ENCODE measurements around the gene OR1F1. TPM values are rescaled to one million over a fixed set of nuclear protein-coding genes. Genes with fewer than 3 reads are reported as not detected.

Gene OR1F1
- total and polyA plus RNA-seq, 9 of the 15 experiments (the other 6 are each of a cell fraction or from before 2014, with no cell fraction given), result 0.15 to 0.61 (median 0.35) TPM; not detected in 3

- H3K4me3 ChIP-seq, result peak overlapping the region; percentile 51
- ChIA-PET CTCF (ENCODE audit: low intra/inter-chr PET ratio) (no interaction called here), POLR2A (interaction anchor here (0.7 to 1.5 kb wide), 8 partner anchors 9 to 286 kb away, joined by 3 to 6 read pairs (median 4); partner anchors contain the start of genes TIGD7, ZNF213 and ZNF75A)
- no peaks in the 10 kb centered on the region for H3K9me1 ChIP-seq (ENCODE audit: control insufficient read depth, insufficient read depth, low read length)
- no peak overlapping the region for H3K27ac ChIP-seq (ENCODE audit: extremely low read depth, low read depth, low read length)
- ATAC-seq (peak; percentile 72), FAIRE-seq (peak; percentile 11), DNase-seq (ENCODE audit: extremely low read depth in 1 of 4, low spot score in 3 of 4) (peak; percentile 69 to 87 (median 72))
- no peaks in the 10 kb centered on the region for H3K36me3 ChIP-seq (ENCODE audit: control insufficient read depth, insufficient read depth, low read length)
- H3K4me1 ChIP-seq (replicated peaks in 1 of 2; ENCODE audit: control insufficient read depth in 2 of 2, insufficient read depth in 2 of 2, low read length in 2 of 2), result peaks cover 0 to 45% of the 10 kb centered on the region in 2 experiments; a peak in 3 of 5 replicates
- H4K20me1 ChIP-seq (replicated peaks; ENCODE audit: control insufficient read depth, insufficient read depth, low read length), result 0 out of 2 replicates have a peak, but pooled peaks cover 5% of the 10 kb centered on the region
- no TSS peak for BruUV-seq (replicated peaks)
- peak overlapping the region; percentile 71 for H3K4me2 ChIP-seq (ENCODE audit: insufficient read depth, low read length)
- H2AFZ ChIP-seq (ENCODE audit: low read depth, low read length), result peak overlapping the region; percentile 79
- 5% methylated on average over 24 of the region's 24 CpGs for WGBS (ENCODE audit: insufficient coverage, low coverage, missing lambda C conversion rate)
- H3K9me3 ChIP-seq (replicated peaks; ENCODE audit: control insufficient read depth, insufficient read depth, low read depth, low read length), result no peaks in the 10 kb centered on the region
- peak overlapping the region; percentile 29 to 94; a peak in 3 of 4 replicates for H3K9ac ChIP-seq (ENCODE audit: insufficient read depth in 1 of 2, low read depth in 2 of 2, low read length in 2 of 2)
- peaks cover 0 to 4% of the 10 kb centered on the region in 2 experiments; a peak in 1 of 5 replicates for H3K27me3 ChIP-seq (ENCODE audit: control insufficient read depth in 2 of 2, insufficient read depth in 2 of 2, low read length in 2 of 2)
- intact Hi-C loops (cut with micrococcal nuclease) (loop anchor here (10.0 kb wide), 1 partner anchor 119 kb away; no protein-coding TSS in a partner anchor), in situ Hi-C loops (cut with MboI) (no loop called here)
- H3K79me2 ChIP-seq (ENCODE audit: control insufficient read depth, insufficient read depth, low read length), result no peaks in the 10 kb centered on the region
- TF ChIP-seq DIDO1 (tag; IDR thresholded peaks at IDR 0.05; ENCODE audit: low read depth) (no peak), ETS1 (conservative IDR thresholded peaks at IDR 0.05; ENCODE audit: control insufficient read depth, low read depth, low read length) (no peak), TBP (optimal IDR thresholded peaks at IDR 0.05; ENCODE audit: low read depth, low read length) (no peak), SMAD1 (IDR thresholded peaks at IDR 0.05; ENCODE audit: low read depth, low read length, partially characterized antibody) (no peak), SAP30 (IDR thresholded peaks at IDR 0.05; ENCODE audit: borderline replicate concordance, insufficient read depth, low read depth, low read length, poor library complexity, severe bottlenecking) (no peak), SIRT6 (IDR thresholded peaks at IDR 0.05; ENCODE audit: low read depth, low read length) (no peak), MEIS2 (IDR thresholded peaks at IDR 0.05; ENCODE audit: partially characterized antibody) (no peak), NCOA1 (IDR thresholded peaks at IDR 0.05; ENCODE audit: low read depth) (no peak), KLF16 (IDR thresholded peaks at IDR 0.05) (0 out of 2 replicates have a peak, but pooled peaks have one; percentile 6), ZBTB9 (CRISPR knock-in tag; IDR thresholded peaks at IDR 0.05) (no peak), ZNF316 (IDR thresholded peaks at IDR 0.05) (peak; percentile 64), ZNF696 (CRISPR knock-in tag; conservative IDR thresholded peaks at IDR 0.05) (no peak), TFAM (CRISPR knock-in tag; conservative IDR thresholded peaks at IDR 0.05) (no peak), ZBTB49 (CRISPR knock-in tag; IDR thresholded peaks at IDR 0.05; ENCODE audit: borderline replicate concordance) (no peak), HBP1 (CRISPR knock-in tag; IDR thresholded peaks at IDR 0.05) (no peak)
Observed at GRCh38 chr16:3173892-3174617, 13.9 kb upstream of the OR1F1 start.
